HCT116 (cell line): ENCODE measurements around the gene UBXN2A. TPM values are rescaled to one million over a fixed set of nuclear protein-coding genes. Genes with fewer than 3 reads are reported as not detected.

Source experiments
- ATAC-seq: fragments of 200-7000 bp; cut with Tn5 transposase; 2 replicates; pipeline ENCODE4 v1.9.1; 2020; ENCODE audit warnings: mild to moderate bottlenecking, moderate library complexity
- BruUV-seq: library from RNA; stranded (reverse); fragments of 400-500 nt; replicated peaks from 2 replicates; lab custom pipeline; 2021; lab: Mats Ljungman, UMichigan
- CTCF ChIA-PET: fragments of 300-600 bp; sonication (Branson Sonifier 250); formaldehyde crosslinking; loops from one replicate; lab custom pipeline; 2021; ENCODE audit warnings: antibody characterized with exemption; lab: Charles Lee
- POLR2A ChIA-PET: fragments of 300-600, 350-600 bp; sonication (Branson Sonifier 250); formaldehyde crosslinking; loops from one replicate; lab custom pipeline; 2021; ENCODE audit warnings: antibody characterized with exemption; lab: Charles Lee
- RAD21 ChIA-PET, 2 experiments: fragments of 300-600 bp; sonication (Branson Sonifier 250); formaldehyde crosslinking; loops; one replicate each; lab custom pipeline; 2023; ENCODE audit warnings: low total read pairs in 2 of 2; ENCODE audit not compliant: uncharacterized antibody in 2 of 2, unreplicated experiment in 2 of 2, low non-redundant PET in 1 of 2; lab: Charles Lee
- DNase-seq: peaks from one replicate; pipeline ENCODE4 v3.0.0-alpha.2; 2010; ENCODE audit warnings: low read depth, low spot score
- H2AFZ ChIP-seq: fragments of 200-600 bp; shearing (Covaris generic), sonication (generic); 2 replicates; pipeline ENCODE4 v1.6.1; 2017; ENCODE audit warnings: low read depth, mixed run types, mixed read lengths, antibody characterized with exemption, low read length; ENCODE audit not compliant: poor library complexity, severe bottlenecking
- H3K27ac ChIP-seq: 2 replicates; pipeline ENCODE4 v1.5.1; 2012; ENCODE audit warnings: low read depth, low read length
- H3K27me3 ChIP-seq: fragments of 200-600 bp; sonication (generic); 2 replicates; pipeline ENCODE4 v1.6.1; 2016; ENCODE audit warnings: mixed run types, low read length, mixed read lengths; ENCODE audit not compliant: insufficient read depth
- H3K36me3 ChIP-seq, 2 experiments: fragments of 200-500 bp in 1 of 2; fragments of 200-600 bp in 1 of 2; sonication (Bioruptor generic) in 1 of 2; sonication (generic) in 1 of 2; 2 replicates each; pipeline versions ENCODE4 v1.5.1 to v1.6.1; 2014 to 2016; ENCODE audit warnings: low read length in 2 of 2, inconsistent platforms in 1 of 2, mixed read lengths in 1 of 2, mixed run types in 1 of 2; ENCODE audit not compliant: insufficient read depth in 2 of 2, control insufficient read depth in 1 of 2
- H3K4me1 ChIP-seq, 2 experiments: fragments of 200-600 bp in 1 of 2; sonication (generic) in 1 of 2; 2 replicates each; pipeline versions ENCODE4 v1.5.1 to v1.6.1; 2012 to 2017; ENCODE audit warnings: low read length in 2 of 2, inconsistent platforms in 1 of 2, mild to moderate bottlenecking in 1 of 2, mixed read lengths in 1 of 2, mixed run types in 1 of 2, moderate library complexity in 1 of 2; ENCODE audit not compliant: insufficient read depth in 2 of 2, control insufficient read depth in 1 of 2
- H3K4me2 ChIP-seq: fragments of 200-600 bp; sonication (generic); 2 replicates; pipeline ENCODE4 v1.6.1; 2017; ENCODE audit warnings: mixed run types, low read length, mixed read lengths
- H3K4me3 ChIP-seq, 2 experiments: fragments of 200-600 bp in 1 of 2; sonication (generic) in 1 of 2; replicated peaks in 1 of 2; 2 replicates each; pipeline ENCODE4 v1.5.1; 2011 to 2016; ENCODE audit warnings: low read length in 2 of 2, control low read depth in 1 of 2, low read depth in 1 of 2, mild to moderate bottlenecking in 1 of 2, mixed read lengths in 1 of 2, mixed run types in 1 of 2
- H3K79me2 ChIP-seq: fragments of 200-600 bp; sonication (generic); 2 replicates; pipeline ENCODE4 v1.6.1; 2017; ENCODE audit warnings: mild to moderate bottlenecking, mixed run types, low read length, moderate library complexity, mixed read lengths; ENCODE audit not compliant: insufficient read depth
- H3K9ac ChIP-seq: fragments of 200-600 bp; sonication (generic); 2 replicates; pipeline ENCODE4 v1.6.1; 2016; ENCODE audit warnings: low read length, mixed read lengths
- H3K9me2 ChIP-seq: fragments of 200-600 bp; sonication (generic), shearing (Covaris generic); 2 replicates; pipeline ENCODE4 v1.6.1; 2017; ENCODE audit warnings: mixed run types, mild to moderate bottlenecking, moderate library complexity; ENCODE audit not compliant: insufficient read depth
- H3K9me3 ChIP-seq, 2 experiments: fragments of 200-500 bp in 1 of 2; fragments of 200-600 bp in 1 of 2; sonication (Bioruptor generic) in 1 of 2; sonication (generic) in 1 of 2; 2 replicates each; pipeline ENCODE4 v1.6.1; 2014 to 2017; ENCODE audit warnings: low read length in 2 of 2, mixed read lengths in 2 of 2, inconsistent platforms in 1 of 2, low read depth in 1 of 2, mild to moderate bottlenecking in 1 of 2, mixed run types in 1 of 2, moderate library complexity in 1 of 2; ENCODE audit not compliant: control insufficient read depth in 1 of 2, insufficient read depth in 1 of 2
- H4K20me1 ChIP-seq: fragments of 200-600 bp; sonication (generic), shearing (Covaris generic); 2 replicates; pipeline ENCODE4 v1.6.1; 2017; ENCODE audit warnings: mixed run types, mild to moderate bottlenecking, moderate library complexity; ENCODE audit not compliant: insufficient read depth
- CEBPB ChIP-seq: IDR thresholded peaks from 2 replicates; pipeline ENCODE4 v1.6.1; 2012; ENCODE audit warnings: low read depth
- EGR1 ChIP-seq: IDR thresholded peaks from 2 replicates; pipeline ENCODE4 v1.6.1; 2012; ENCODE audit warnings: low read depth
- FOSL1 ChIP-seq: IDR thresholded peaks from 2 replicates; pipeline ENCODE4 v1.6.1; 2012; ENCODE audit warnings: low read depth
- JUND ChIP-seq: IDR thresholded peaks from 2 replicates; pipeline ENCODE4 v1.6.1; 2012
- MAX ChIP-seq: IDR thresholded peaks from 2 replicates; pipeline ENCODE4 v1.6.1; 2012
- SIN3A ChIP-seq: IDR thresholded peaks from 2 replicates; pipeline ENCODE4 v1.6.1; 2012; ENCODE audit warnings: low read depth
- YY1 ChIP-seq: IDR thresholded peaks from 2 replicates; pipeline ENCODE4 v1.6.1; 2011; ENCODE audit warnings: low read length, low read depth, moderate library complexity, mild to moderate bottlenecking; ENCODE audit not compliant: insufficient replicate concordance; ENCODE audit errors: extremely low read depth
- intact Hi-C: fragments of 100-400 bp; cut with micrococcal nuclease; formaldehyde crosslinking; loops from 2 replicates; pipeline ENCODE4 v1.10.0; 2022
- total RNA-seq: library from RNA; stranded (reverse); gene quantifications from one replicate; pipeline ENCODE4 v1.2.1, GENCODE V29; 2021; ENCODE audit not compliant: unreplicated experiment
- TF ChIP-seq, protein P1 (sequence below), 3 experiments: fragments of 200-600 bp in 1 of 3; sonication (generic) in 1 of 3; IDR thresholded peaks in 2 of 3; conservative IDR thresholded peaks in 1 of 3; 2 replicates each; pipeline ENCODE4 v1.5.1; 2012 to 2017; ENCODE audit warnings: low read depth in 2 of 3, low read length in 2 of 3, antibody characterized with exemption in 1 of 3, borderline replicate concordance in 1 of 3, control low read depth in 1 of 3, mild to moderate bottlenecking in 1 of 3, mixed read lengths in 1 of 3, mixed run types in 1 of 3, moderate library complexity in 1 of 3; ENCODE audit not compliant: insufficient read depth in 1 of 3

The UBXN2A gene
- total RNA-seq, 1 experiment from 2014 or later = 14.1 TPM

GRCh38 chr2:23900133-23900532 is 40.1 kb upstream of the UBXN2A start:
- no peak for TF ChIP-seq FOSL1
- ChIA-PET POLR2A (no interaction called here), CTCF (no interaction called here), RAD21 (no interaction called here)
- no peaks in the 10 kb centered on the region for H3K9me2 ChIP-seq
- H3K27me3 ChIP-seq = no peaks in the 10 kb centered on the region
- no peaks in the 10 kb centered on the region for H3K9me3 ChIP-seq
- no peak overlapping the region for H3K9ac ChIP-seq
- H3K36me3 ChIP-seq = no peaks in the 10 kb centered on the region
- BruUV-seq = no TSS peak
- H3K27ac ChIP-seq = no peak overlapping the region; the same call in 1 of the 2 replicates
- DNase-seq = no peak
- no peak for ATAC-seq
- H3K79me2 ChIP-seq = peaks cover 28% of the 10 kb centered on the region
- intact Hi-C loops = no loop called here
- peak overlapping the region; percentile 65 for H3K4me2 ChIP-seq
- H4K20me1 ChIP-seq = no peaks in the 10 kb centered on the region
- no peak overlapping the region for H3K4me3 ChIP-seq
- no peak overlapping the region for H2AFZ ChIP-seq
- peaks cover 21 to 25% of the 10 kb centered on the region in 2 experiments for H3K4me1 ChIP-seq

GRCh38 chr2:23900541-23901322 is 39.5 kb upstream of the UBXN2A start:
- H3K9ac ChIP-seq = 0 out of 2 replicates have a peak overlapping the region, but pooled peaks have one; percentile 0
- peak overlapping the region in 1 of 2 experiments; percentile 15; a peak in 2 of 4 replicates for H3K4me3 ChIP-seq
- H3K9me2 ChIP-seq = no peaks in the 10 kb centered on the region
- no peaks in the 10 kb centered on the region for H3K9me3 ChIP-seq
- no peaks in the 10 kb centered on the region for H3K27me3 ChIP-seq
- peaks cover 21 to 25% of the 10 kb centered on the region in 2 experiments for H3K4me1 ChIP-seq
- H3K4me2 ChIP-seq = peak overlapping the region; percentile 65
- BruUV-seq = no TSS peak
- POLR2A ChIA-PET = no interaction called here
- RAD21 ChIA-PET = interaction anchor here in 1 of 2 experiments (0.7 kb wide), 1 partner anchor 11 kb away, joined by 3 read pairs; no protein-coding TSS in a partner anchor
- intact Hi-C loops = no loop called here
- no peak overlapping the region for H2AFZ ChIP-seq
- TF ChIP-seq, protein P1, sequence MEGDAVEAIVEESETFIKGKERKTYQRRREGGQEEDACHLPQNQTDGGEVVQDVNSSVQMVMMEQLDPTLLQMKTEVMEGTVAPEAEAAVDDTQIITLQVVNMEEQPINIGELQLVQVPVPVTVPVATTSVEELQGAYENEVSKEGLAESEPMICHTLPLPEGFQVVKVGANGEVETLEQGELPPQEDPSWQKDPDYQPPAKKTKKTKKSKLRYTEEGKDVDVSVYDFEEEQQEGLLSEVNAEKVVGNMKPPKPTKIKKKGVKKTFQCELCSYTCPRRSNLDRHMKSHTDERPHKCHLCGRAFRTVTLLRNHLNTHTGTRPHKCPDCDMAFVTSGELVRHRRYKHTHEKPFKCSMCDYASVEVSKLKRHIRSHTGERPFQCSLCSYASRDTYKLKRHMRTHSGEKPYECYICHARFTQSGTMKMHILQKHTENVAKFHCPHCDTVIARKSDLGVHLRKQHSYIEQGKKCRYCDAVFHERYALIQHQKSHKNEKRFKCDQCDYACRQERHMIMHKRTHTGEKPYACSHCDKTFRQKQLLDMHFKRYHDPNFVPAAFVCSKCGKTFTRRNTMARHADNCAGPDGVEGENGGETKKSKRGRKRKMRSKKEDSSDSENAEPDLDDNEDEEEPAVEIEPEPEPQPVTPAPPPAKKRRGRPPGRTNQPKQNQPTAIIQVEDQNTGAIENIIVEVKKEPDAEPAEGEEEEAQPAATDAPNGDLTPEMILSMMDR (IDR thresholded peaks at IDR 0.05 in 2 of 3, conservative IDR thresholded peaks at IDR 0.05 in 1 of 3; ENCODE audit: borderline replicate concordance in 1 of 3, insufficient read depth in 1 of 3, low read depth in 2 of 3, low read length in 2 of 3) = no peak
- peak; percentile 34; the same call in 1 of the 2 replicates for TF ChIP-seq EGR1
- TF ChIP-seq SIN3A = no peak; the same call in 1 of the 2 replicates
- TF ChIP-seq MAX = peak; percentile 17; the same call in 1 of the 2 replicates
- TF ChIP-seq CEBPB = peak; percentile 86
- peak; percentile 63 for TF ChIP-seq FOSL1
- peak; percentile 69 for TF ChIP-seq JUND
- TF ChIP-seq YY1 = peak; percentile 31
- peak; percentile 33 for DNase-seq
- H4K20me1 ChIP-seq = no peaks in the 10 kb centered on the region
- peak overlapping the region; percentile 32; the same call in 1 of the 2 replicates for H3K27ac ChIP-seq
- ATAC-seq = peak; percentile 85
- H3K36me3 ChIP-seq = no peaks in the 10 kb centered on the region
- CTCF ChIA-PET = interaction anchor here (0.6 to 0.7 kb wide), 2 partner anchors 26 to 82 kb away, joined by 3 read pairs; partner anchors contain the start of gene ATAD2B
- peaks cover 34% of the 10 kb centered on the region for H3K79me2 ChIP-seq
